SK-N-SH (cell line): ENCODE measurements around the gene COQ3. TPM values are rescaled to one million over a fixed set of nuclear protein-coding genes. Genes with fewer than 3 reads are reported as not detected.

Experiments
- CTCF ChIA-PET: fragments of 300-600, 350-600 bp; formaldehyde crosslinking; extraction: SDS; loops from one replicate; lab custom pipeline; 2021; lab: Yijun Ruan, JAX
- POLR2A ChIA-PET: fragments of 350-600 bp; sonication (Branson Sonifier 250); formaldehyde crosslinking; extraction: SDS; loops from one replicate; lab custom pipeline; 2020; ENCODE audit warnings: antibody characterized with exemption, inconsistent platforms; lab: Yijun Ruan, JAX
- DNase-seq: peaks from one replicate; pipeline ENCODE4 v3.0.0; 2012
- H2AFZ ChIP-seq: fragments of 200-600 bp; sonication (generic); 2 replicates; pipeline ENCODE4 v1.8.1; 2016; ENCODE audit warnings: antibody characterized with exemption, mild to moderate bottlenecking, low read depth
- H3F3A ChIP-seq: fragments of 200-600 bp; sonication (generic); replicated peaks from 2 replicates; pipeline ENCODE3; 2016; ENCODE audit warnings: antibody characterized with exemption, mild to moderate bottlenecking; ENCODE audit not compliant: insufficient read depth
- H3K27ac ChIP-seq, 2 experiments: fragments of 200-500 bp in 1 of 2; fragments of 200-600 bp in 1 of 2; sonication (Bioruptor generic) in 1 of 2; sonication (generic), shearing (Covaris generic) in 1 of 2; 2 replicates each; pipeline versions ENCODE4 v1.5.1 to v1.6.1; 2014 to 2016; ENCODE audit warnings: low read depth in 2 of 2, inconsistent platforms in 1 of 2, low read length in 1 of 2, mild to moderate bottlenecking in 1 of 2, mixed read lengths in 1 of 2
- H3K27me3 ChIP-seq: fragments of 200-600 bp; sonication (generic), shearing (Covaris generic); 2 replicates; pipeline ENCODE4 v1.6.1; 2016; ENCODE audit warnings: mixed run types; ENCODE audit not compliant: insufficient read depth
- H3K36me3 ChIP-seq, 2 experiments: fragments of 200-500 bp in 1 of 2; fragments of 200-600 bp in 1 of 2; sonication (Bioruptor generic) in 1 of 2; sonication (generic) in 1 of 2; replicated peaks in 1 of 2; 2 replicates each; pipeline versions ENCODE3 to v1.5.1; 2014 to 2016; ENCODE audit warnings: low read length in 1 of 2, mild to moderate bottlenecking in 1 of 2; ENCODE audit not compliant: insufficient read depth in 2 of 2, control insufficient read depth in 1 of 2
- H3K4me1 ChIP-seq, 2 experiments: fragments of 200-500 bp in 1 of 2; fragments of 200-600 bp in 1 of 2; sonication (Bioruptor generic) in 1 of 2; sonication (generic), shearing (Covaris generic) in 1 of 2; 2 replicates each; pipeline versions ENCODE4 v1.5.1 to v1.6.1; 2014 to 2016; ENCODE audit warnings: low read depth in 1 of 2, low read length in 1 of 2, mixed run types in 1 of 2; ENCODE audit not compliant: insufficient read depth in 2 of 2, control insufficient read depth in 1 of 2
- H3K4me2 ChIP-seq: fragments of 200-600 bp; sonication (generic), shearing (Covaris generic); 2 replicates; pipeline ENCODE4 v1.6.1; 2017; ENCODE audit warnings: mixed run types
- H3K4me3 ChIP-seq, 2 experiments: fragments of 200-500 bp in 1 of 2; fragments of 200-600 bp in 1 of 2; sonication (Bioruptor generic) in 1 of 2; sonication (generic), shearing (Covaris generic) in 1 of 2; 2 replicates each; pipeline versions ENCODE4 v1.5.1 to v1.8.1; 2014 to 2016; ENCODE audit warnings: low read depth in 2 of 2, inconsistent platforms in 1 of 2, low read length in 1 of 2, mild to moderate bottlenecking in 1 of 2, mixed read lengths in 1 of 2, moderate library complexity in 1 of 2
- H3K79me2 ChIP-seq: fragments of 200-600 bp; sonication (generic); 2 replicates; pipeline ENCODE4 v1.8.1; 2017; ENCODE audit warnings: mild to moderate bottlenecking; ENCODE audit not compliant: insufficient read depth
- H3K9ac ChIP-seq: fragments of 200-600 bp; sonication (generic); 2 replicates; pipeline ENCODE4 v1.6.1; 2017; ENCODE audit warnings: mixed run types
- H3K9me2 ChIP-seq: fragments of 200-600 bp; sonication (generic); 2 replicates; pipeline ENCODE4 v1.6.1; 2017; ENCODE audit warnings: mixed run types
- H3K9me3 ChIP-seq: fragments of 200-600 bp; sonication (generic); 2 replicates; pipeline ENCODE4 v1.6.1; 2017; ENCODE audit warnings: mixed run types, mild to moderate bottlenecking, moderate library complexity
- H4K20me1 ChIP-seq: fragments of 200-600 bp; sonication (generic); 2 replicates; pipeline ENCODE4 v1.6.1; 2017; ENCODE audit warnings: mild to moderate bottlenecking, mixed run types; ENCODE audit not compliant: insufficient read depth
- ELF1 ChIP-seq: IDR thresholded peaks from 2 replicates; pipeline ENCODE4 v1.4.0; 2012
- EP300 ChIP-seq, 2 experiments: IDR thresholded peaks; 2 replicates each; pipeline versions ENCODE4 v1.4.0 to v1.6.1; 2012; ENCODE audit warnings: borderline replicate concordance in 1 of 2, low read depth in 1 of 2, low read length in 1 of 2
- EZH2phosphoT487 ChIP-seq: fragments of 200-600 bp; sonication (generic); IDR thresholded peaks from 2 replicates; pipeline ENCODE4 v1.6.1; 2017; ENCODE audit warnings: low read depth, mixed run types, mild to moderate bottlenecking, antibody characterized with exemption, moderate library complexity, borderline replicate concordance
- FOSL2 ChIP-seq: IDR thresholded peaks from 2 replicates; pipeline ENCODE4 v1.4.0; 2012; ENCODE audit warnings: low read depth, mild to moderate bottlenecking, moderate library complexity, borderline replicate concordance
- FOXM1 ChIP-seq: IDR thresholded peaks from 2 replicates; pipeline ENCODE4 v1.4.0; 2012; ENCODE audit warnings: low read depth, mild to moderate bottlenecking
- GABPA ChIP-seq: IDR thresholded peaks from 2 replicates; pipeline ENCODE4 v1.4.0; 2012; ENCODE audit warnings: low read depth, mild to moderate bottlenecking
- GATA2 ChIP-seq: sonication (generic); formaldehyde crosslinking; IDR thresholded peaks from 2 replicates; pipeline ENCODE4 v1.5.0; 2020; ENCODE audit warnings: mild to moderate bottlenecking, missing genetic modification reagents
- JUND ChIP-seq: IDR thresholded peaks from 2 replicates; pipeline ENCODE4 v1.4.0; 2012
- MEF2A ChIP-seq: IDR thresholded peaks from 2 replicates; pipeline ENCODE4 v1.4.0; 2012; ENCODE audit warnings: low read depth, borderline replicate concordance
- MXI1 ChIP-seq: IDR thresholded peaks from 2 replicates; pipeline ENCODE4 v1.6.1; 2012; ENCODE audit warnings: mild to moderate bottlenecking, low read depth, low read length, improper control_type of control experiment
- NRF1 ChIP-seq: IDR thresholded peaks from 2 replicates; pipeline ENCODE4 v1.6.1; 2012; ENCODE audit warnings: low read depth, mild to moderate bottlenecking, low read length
- RCOR1 ChIP-seq: fragments of 150-350 bp; IDR thresholded peaks from 2 replicates; pipeline ENCODE4 v1.6.1; 2017; ENCODE audit warnings: antibody characterized with exemption, low read length
- SIN3A ChIP-seq: IDR thresholded peaks from 2 replicates; pipeline ENCODE4 v1.6.1; 2012; ENCODE audit warnings: low read depth, mild to moderate bottlenecking, low read length, moderate library complexity, borderline replicate concordance
- TCF12 ChIP-seq: IDR thresholded peaks from 2 replicates; pipeline ENCODE4 v1.4.0; 2012
- WGBS: methylation state at CpG from one replicate; pipeline ENCODE4 v1.1.6; 2017; ENCODE audit warnings: low lambda C conversion rate; 5-methylcytosine and 5-hydroxymethylcytosine counted together
- polyA plus RNA-seq, 3 experiments: library from polyadenylated mRNA; depleted of rRNA; stranded (reverse); fragments of >200 nt; gene quantifications; 2 replicates each; pipeline ENCODE4 v1.2.3, GENCODE V29; 2012
- TF ChIP-seq, protein P1 (sequence below): fragments of 150-350 bp; IDR thresholded peaks from 2 replicates; pipeline ENCODE4 v1.6.1; 2016; ENCODE audit warnings: mild to moderate bottlenecking, low read depth, low read length
- TF ChIP-seq, protein P2 (sequence below): IDR thresholded peaks from 2 replicates; pipeline ENCODE4 v1.6.1; 2012; ENCODE audit warnings: mild to moderate bottlenecking, low read depth, low read length, moderate library complexity
- TF ChIP-seq, protein P3 (sequence below): IDR thresholded peaks from 2 replicates; pipeline ENCODE4; 2012
- TF ChIP-seq, protein P4 (sequence below): fragments of 150-350 bp; IDR thresholded peaks from 2 replicates; pipeline ENCODE4 v1.6.1; 2017; ENCODE audit warnings: antibody characterized with exemption, low read length, low read depth, borderline replicate concordance

COQ3 gene
- polyA plus RNA-seq, 1 of the 3 experiments (the other 2 are of a cell fraction): 6.4 TPM

DNA sequence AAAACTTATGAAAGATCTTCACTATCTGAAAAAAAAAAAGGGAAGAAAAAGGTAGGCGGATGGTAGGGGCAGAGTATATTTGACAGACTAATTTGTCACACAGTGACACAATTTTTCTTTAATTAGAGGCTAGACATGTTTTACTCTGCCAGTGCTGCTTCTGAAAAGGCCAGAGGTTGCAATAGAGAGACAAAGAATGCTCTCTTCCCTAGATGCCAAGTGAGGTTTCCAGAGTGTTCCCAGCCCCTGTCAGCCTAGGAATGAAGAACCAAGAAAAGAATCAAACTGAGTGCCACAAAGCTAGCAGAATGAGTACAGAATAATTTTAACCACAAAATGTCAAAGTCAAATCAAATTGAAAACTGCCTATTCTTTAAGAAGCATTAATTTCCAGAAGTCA lies 18.1 kb upstream of the COQ3 start:
- H3K36me3 ChIP-seq: peaks cover 73 to 86% of the 10 kb centered on the region in 2 experiments
- POLR2A ChIA-PET: no interaction called here
- H3K9ac ChIP-seq: no peak overlapping the region
- peaks cover 92% of the 10 kb centered on the region for H3K79me2 ChIP-seq
- no peaks in the 10 kb centered on the region for H3F3A ChIP-seq
- H3K4me3 ChIP-seq: no peak overlapping the region
- no peaks in the 10 kb centered on the region for H3K9me3 ChIP-seq
- DNase-seq: no peak
- no peak overlapping the region for H2AFZ ChIP-seq
- WGBS: 100% methylated on average over 1 of the region's 1 CpG
- no peaks in the 10 kb centered on the region for H3K27me3 ChIP-seq
- no peak overlapping the region for H3K27ac ChIP-seq
- TF ChIP-seq FOSL2: no peak
- no peak for TF ChIP-seq FOXM1
- CTCF ChIA-PET: interaction anchor here (0.7 to 0.9 kb wide), 3 partner anchors 9 to 333 kb away, joined by 3 read pairs; no protein-coding TSS in a partner anchor
- H3K4me2 ChIP-seq: no peak overlapping the region
- H3K4me1 ChIP-seq: peaks cover 0 to 12% of the 10 kb centered on the region in 2 experiments; a peak in 2 of 4 replicates
- H4K20me1 ChIP-seq: peaks cover 60% of the 10 kb centered on the region
- H3K9me2 ChIP-seq: no peaks in the 10 kb centered on the region

DNA sequence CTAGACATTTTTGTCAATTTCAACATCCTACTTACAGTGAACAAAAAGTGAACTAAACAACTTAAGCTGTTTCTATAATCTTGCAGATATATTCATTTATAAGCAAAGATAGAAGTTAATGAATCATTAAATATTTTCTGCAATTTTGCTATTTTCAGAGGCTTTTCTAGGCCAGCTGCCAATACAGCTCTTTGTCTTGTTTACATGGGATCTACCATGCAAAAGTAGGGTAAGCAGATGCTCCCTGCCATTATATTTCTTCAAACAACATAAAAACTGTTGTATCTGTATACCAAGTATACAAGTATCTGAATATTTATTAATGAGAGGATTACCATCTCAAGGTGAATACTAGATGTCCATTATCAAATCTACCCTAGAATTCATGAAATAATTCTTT lies 15.7 kb upstream of the COQ3 start:
- ChIA-PET CTCF (interaction anchor here (0.8 to 1.2 kb wide), 3 partner anchors 8 to 81 kb away, joined by 3 to 4 read pairs (median 3); no protein-coding TSS in a partner anchor), POLR2A (interaction anchor here (0.8 kb wide), 1 partner anchor 16 kb away, joined by 3 read pairs; the partner anchor contains the start of gene COQ3)
- DNase-seq: no peak

More for the DNA sequence above, 15.7 kb upstream of the COQ3 start:
- peaks cover 36% of the 10 kb centered on the region for H4K20me1 ChIP-seq
- no peak overlapping the region for H3K9ac ChIP-seq
- peaks cover 72% of the 10 kb centered on the region for H3K79me2 ChIP-seq
- no peak overlapping the region for H3K4me2 ChIP-seq
- H3K9me2 ChIP-seq: no peaks in the 10 kb centered on the region
- no peak overlapping the region for H3K27ac ChIP-seq
- no peaks in the 10 kb centered on the region for H3K9me3 ChIP-seq
- peaks cover 6% of the 10 kb centered on the region for H3F3A ChIP-seq
- TF ChIP-seq SIN3A: no peak
- no peak for TF ChIP-seq FOSL2
- no peak for TF ChIP-seq EP300 (IDR thresholded peaks at IDR 0.05; ENCODE audit: borderline replicate concordance in 1 of 2, low read depth in 1 of 2, low read length in 1 of 2)
- no peak for TF ChIP-seq EZH2phosphoT487
- TF ChIP-seq, protein P1, sequence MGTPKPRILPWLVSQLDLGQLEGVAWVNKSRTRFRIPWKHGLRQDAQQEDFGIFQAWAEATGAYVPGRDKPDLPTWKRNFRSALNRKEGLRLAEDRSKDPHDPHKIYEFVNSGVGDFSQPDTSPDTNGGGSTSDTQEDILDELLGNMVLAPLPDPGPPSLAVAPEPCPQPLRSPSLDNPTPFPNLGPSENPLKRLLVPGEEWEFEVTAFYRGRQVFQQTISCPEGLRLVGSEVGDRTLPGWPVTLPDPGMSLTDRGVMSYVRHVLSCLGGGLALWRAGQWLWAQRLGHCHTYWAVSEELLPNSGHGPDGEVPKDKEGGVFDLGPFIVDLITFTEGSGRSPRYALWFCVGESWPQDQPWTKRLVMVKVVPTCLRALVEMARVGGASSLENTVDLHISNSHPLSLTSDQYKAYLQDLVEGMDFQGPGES: no peak
- no peak for TF ChIP-seq GATA2 (CRISPR knock-in tag)
- TF ChIP-seq, protein P2, sequence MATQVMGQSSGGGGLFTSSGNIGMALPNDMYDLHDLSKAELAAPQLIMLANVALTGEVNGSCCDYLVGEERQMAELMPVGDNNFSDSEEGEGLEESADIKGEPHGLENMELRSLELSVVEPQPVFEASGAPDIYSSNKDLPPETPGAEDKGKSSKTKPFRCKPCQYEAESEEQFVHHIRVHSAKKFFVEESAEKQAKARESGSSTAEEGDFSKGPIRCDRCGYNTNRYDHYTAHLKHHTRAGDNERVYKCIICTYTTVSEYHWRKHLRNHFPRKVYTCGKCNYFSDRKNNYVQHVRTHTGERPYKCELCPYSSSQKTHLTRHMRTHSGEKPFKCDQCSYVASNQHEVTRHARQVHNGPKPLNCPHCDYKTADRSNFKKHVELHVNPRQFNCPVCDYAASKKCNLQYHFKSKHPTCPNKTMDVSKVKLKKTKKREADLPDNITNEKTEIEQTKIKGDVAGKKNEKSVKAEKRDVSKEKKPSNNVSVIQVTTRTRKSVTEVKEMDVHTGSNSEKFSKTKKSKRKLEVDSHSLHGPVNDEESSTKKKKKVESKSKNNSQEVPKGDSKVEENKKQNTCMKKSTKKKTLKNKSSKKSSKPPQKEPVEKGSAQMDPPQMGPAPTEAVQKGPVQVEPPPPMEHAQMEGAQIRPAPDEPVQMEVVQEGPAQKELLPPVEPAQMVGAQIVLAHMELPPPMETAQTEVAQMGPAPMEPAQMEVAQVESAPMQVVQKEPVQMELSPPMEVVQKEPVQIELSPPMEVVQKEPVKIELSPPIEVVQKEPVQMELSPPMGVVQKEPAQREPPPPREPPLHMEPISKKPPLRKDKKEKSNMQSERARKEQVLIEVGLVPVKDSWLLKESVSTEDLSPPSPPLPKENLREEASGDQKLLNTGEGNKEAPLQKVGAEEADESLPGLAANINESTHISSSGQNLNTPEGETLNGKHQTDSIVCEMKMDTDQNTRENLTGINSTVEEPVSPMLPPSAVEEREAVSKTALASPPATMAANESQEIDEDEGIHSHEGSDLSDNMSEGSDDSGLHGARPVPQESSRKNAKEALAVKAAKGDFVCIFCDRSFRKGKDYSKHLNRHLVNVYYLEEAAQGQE: no peak
- TF ChIP-seq MEF2A: no peak
- TF ChIP-seq, protein P3, sequence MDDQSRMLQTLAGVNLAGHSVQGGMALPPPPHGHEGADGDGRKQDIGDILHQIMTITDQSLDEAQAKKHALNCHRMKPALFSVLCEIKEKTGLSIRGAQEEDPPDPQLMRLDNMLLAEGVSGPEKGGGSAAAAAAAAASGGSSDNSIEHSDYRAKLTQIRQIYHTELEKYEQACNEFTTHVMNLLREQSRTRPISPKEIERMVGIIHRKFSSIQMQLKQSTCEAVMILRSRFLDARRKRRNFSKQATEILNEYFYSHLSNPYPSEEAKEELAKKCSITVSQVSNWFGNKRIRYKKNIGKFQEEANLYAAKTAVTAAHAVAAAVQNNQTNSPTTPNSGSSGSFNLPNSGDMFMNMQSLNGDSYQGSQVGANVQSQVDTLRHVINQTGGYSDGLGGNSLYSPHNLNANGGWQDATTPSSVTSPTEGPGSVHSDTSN: no peak
- TF ChIP-seq JUND: no peak
- no peak for TF ChIP-seq GABPA
- TF ChIP-seq TCF12: no peak
- TF ChIP-seq FOXM1: no peak
- no peak for TF ChIP-seq MXI1
- no peak for TF ChIP-seq ELF1
- no peak for TF ChIP-seq RCOR1
- no peak for TF ChIP-seq NRF1
- TF ChIP-seq, protein P4, sequence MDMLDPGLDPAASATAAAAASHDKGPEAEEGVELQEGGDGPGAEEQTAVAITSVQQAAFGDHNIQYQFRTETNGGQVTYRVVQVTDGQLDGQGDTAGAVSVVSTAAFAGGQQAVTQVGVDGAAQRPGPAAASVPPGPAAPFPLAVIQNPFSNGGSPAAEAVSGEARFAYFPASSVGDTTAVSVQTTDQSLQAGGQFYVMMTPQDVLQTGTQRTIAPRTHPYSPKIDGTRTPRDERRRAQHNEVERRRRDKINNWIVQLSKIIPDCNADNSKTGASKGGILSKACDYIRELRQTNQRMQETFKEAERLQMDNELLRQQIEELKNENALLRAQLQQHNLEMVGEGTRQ: no peak
- TF ChIP-seq, all 33 proteins: peak for 0
- Histone ChIP-seq H2AFZ (no peak overlapping the region), H3K36me3 (peaks cover 81 to 87% of the 10 kb centered on the region in 2 experiments), H3K27me3 (no peaks in the 10 kb centered on the region), H3K4me3 (no peak overlapping the region), H3K4me1 (peaks cover 0 to 8% of the 10 kb centered on the region in 2 experiments; a peak in 1 of 4 replicates)
